GM12864 (cell line): ENCODE results near the gene CROCC.
"Not testable (repeated sequence)": the region's sequence is repeated elsewhere in the genome, so short reads cannot be mapped to it uniquely, and the experiment has no call there.

Experiments used
- DNase-seq: peaks from one replicate; pipeline ENCODE4 v3.0.0-alpha.2; 2011; ENCODE audit warnings: low read depth
- H3K4me3 ChIP-seq: 2 replicates; pipeline ENCODE4 v1.5.1; 2011; ENCODE audit warnings: mild to moderate bottlenecking, low read depth, low read length, control low read depth
- CTCF ChIP-seq: IDR thresholded peaks from 2 replicates; pipeline ENCODE4 v1.5.1; 2011; ENCODE audit warnings: low read depth, mild to moderate bottlenecking, moderate library complexity, low read length, control low read depth, inconsistent platforms; ENCODE audit errors: missing control alignments

CROCC gene

GRCh38 chr1:16924216-16924918, 2.6 kb downstream of the CROCC start:
- no peak overlapping the region for H3K4me3 ChIP-seq
- TF ChIP-seq CTCF, result no peak
- DNase-seq, result no peak

GRCh38 chr1:16924919-16925477, 3.3 kb downstream of the CROCC start:
- peak; percentile 11 for TF ChIP-seq CTCF
- no peak for DNase-seq
- no peak overlapping the region for H3K4me3 ChIP-seq

GRCh38 chr1:16925635-16926490, 4.1 kb downstream of the CROCC start:
- no peak overlapping the region for H3K4me3 ChIP-seq
- TF ChIP-seq CTCF, result no peak
- DNase-seq, result no peak

GRCh38 chr1:16926491-16927073, 4.9 kb downstream of the CROCC start:
- no peak overlapping the region for H3K4me3 ChIP-seq
- DNase-seq, result no peak
- no peak for TF ChIP-seq CTCF

- TF ChIP-seq CTCF, result no peak
- no peak overlapping the region for H3K4me3 ChIP-seq
- no peak for DNase-seq
Measured at GRCh38 chr1:16927256-16927655, 5.5 kb downstream of the CROCC start.

GRCh38 chr1:16927711-16928485, 6.2 kb downstream of the CROCC start:
- no peak for DNase-seq
- no peak for TF ChIP-seq CTCF
- H3K4me3 ChIP-seq, result no peak overlapping the region

- not testable (repeated sequence) for DNase-seq, H3K4me3 ChIP-seq
Measured at GRCh38 chr1:16929146-16930041, 7.7 kb downstream of the CROCC start.

GRCh38 chr1:16931206-16931934, 9.6 kb downstream of the CROCC start:
- DNase-seq, H3K4me3 ChIP-seq: not testable (repeated sequence)
